Measurements from ENCODE around the gene GHRHR. TPM values are rescaled to one million over a fixed set of nuclear protein-coding genes. Genes with fewer than 3 reads are reported as not detected.

Gene GHRHR
- polyA plus RNA-seq, 3 donors = not detected

DNA sequence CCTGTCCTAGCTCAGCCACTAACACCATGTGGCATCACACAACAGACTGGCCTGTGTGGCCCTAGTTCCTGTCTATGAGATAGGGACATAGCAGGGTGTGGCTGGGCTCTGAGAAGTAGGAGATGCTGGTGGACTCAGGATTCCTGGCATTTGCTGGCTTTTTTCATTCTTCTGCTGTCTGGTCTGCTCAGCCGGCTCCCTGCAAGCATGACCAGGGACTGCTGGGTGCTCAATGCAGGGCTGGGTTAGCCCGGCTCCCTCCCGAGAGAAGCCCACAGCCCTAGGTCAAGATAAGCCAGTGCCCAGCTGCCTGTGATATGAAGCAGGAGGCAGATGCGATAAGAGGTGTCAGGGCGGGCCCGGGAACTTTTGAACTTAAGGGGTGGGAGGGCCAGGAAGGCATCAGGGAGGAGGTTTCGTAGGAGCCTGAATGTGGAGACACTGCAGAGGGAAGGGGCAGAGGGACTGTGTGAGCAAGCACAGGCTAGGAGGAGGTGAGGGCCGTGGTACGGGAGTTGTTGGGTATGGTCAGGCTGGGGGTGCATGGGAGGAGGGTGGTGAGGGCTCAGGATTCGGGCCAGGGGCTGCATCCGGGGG, 48.6 kb upstream of the GHRHR start:
- Mint-ChIP-seq H3K27me3 (ENCODE audit: low read depth in 3 of 3) (peaks cover 0 to 4% (median 1%) of the 10 kb centered on the region in 3 donors), H3K27ac (no peak overlapping the region), H3K4me3 (no peak overlapping the region), H3K9me3 (no peaks in the 10 kb centered on the region), H3K36me3 (no peaks in the 10 kb centered on the region), H3K4me1 (peaks cover 2% of the 10 kb centered on the region)
- H4K20me1 ChIP-seq (ENCODE audit: insufficient read depth, low read length) = no peaks in the 10 kb centered on the region
- 91% methylated on average over 11 of the region's 11 CpGs for WGBS (ENCODE audit: insufficient coverage)
- no peak overlapping the region for H3K4me3 ChIP-seq (replicated peaks in 1 of 3; ENCODE audit: low read depth in 2 of 3, low read length in 3 of 3)
- intact Hi-C loops (cut with micrococcal nuclease) = no loop called here
- no peaks in the 10 kb centered on the region for H3K4me1 ChIP-seq (ENCODE audit: control insufficient read depth in 1 of 2, insufficient read depth in 2 of 2, low read length in 2 of 2)
- no peak overlapping the region for H3K9ac ChIP-seq (ENCODE audit: insufficient read depth, low read length, poor library complexity, severe bottlenecking)
- no peak overlapping the region for H3K4me2 ChIP-seq (replicated peaks; ENCODE audit: extremely low read depth, low read length, poor library complexity, severe bottlenecking)
- no peak for DNase-seq
- H3K36me3 ChIP-seq (replicated peaks in 1 of 2; ENCODE audit: control insufficient read depth in 1 of 2, insufficient read depth in 2 of 2, low read length in 2 of 2) = no peaks in the 10 kb centered on the region
- H3K79me2 ChIP-seq (ENCODE audit: insufficient read depth, low read length) = no peaks in the 10 kb centered on the region
- H3K9me3 ChIP-seq (replicated peaks in 1 of 2; ENCODE audit: control insufficient read depth in 1 of 2, insufficient read depth in 1 of 2, low read length in 2 of 2) = no peaks in the 10 kb centered on the region
- TF ChIP-seq, protein P1, sequence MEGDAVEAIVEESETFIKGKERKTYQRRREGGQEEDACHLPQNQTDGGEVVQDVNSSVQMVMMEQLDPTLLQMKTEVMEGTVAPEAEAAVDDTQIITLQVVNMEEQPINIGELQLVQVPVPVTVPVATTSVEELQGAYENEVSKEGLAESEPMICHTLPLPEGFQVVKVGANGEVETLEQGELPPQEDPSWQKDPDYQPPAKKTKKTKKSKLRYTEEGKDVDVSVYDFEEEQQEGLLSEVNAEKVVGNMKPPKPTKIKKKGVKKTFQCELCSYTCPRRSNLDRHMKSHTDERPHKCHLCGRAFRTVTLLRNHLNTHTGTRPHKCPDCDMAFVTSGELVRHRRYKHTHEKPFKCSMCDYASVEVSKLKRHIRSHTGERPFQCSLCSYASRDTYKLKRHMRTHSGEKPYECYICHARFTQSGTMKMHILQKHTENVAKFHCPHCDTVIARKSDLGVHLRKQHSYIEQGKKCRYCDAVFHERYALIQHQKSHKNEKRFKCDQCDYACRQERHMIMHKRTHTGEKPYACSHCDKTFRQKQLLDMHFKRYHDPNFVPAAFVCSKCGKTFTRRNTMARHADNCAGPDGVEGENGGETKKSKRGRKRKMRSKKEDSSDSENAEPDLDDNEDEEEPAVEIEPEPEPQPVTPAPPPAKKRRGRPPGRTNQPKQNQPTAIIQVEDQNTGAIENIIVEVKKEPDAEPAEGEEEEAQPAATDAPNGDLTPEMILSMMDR (IDR thresholded peaks at IDR 0.05) = no peak
- no peak overlapping the region for H3K27ac ChIP-seq (ENCODE audit: low read depth in 1 of 2, low read length in 2 of 2)
- H3K27me3 ChIP-seq (ENCODE audit: control insufficient read depth in 2 of 2, insufficient read depth in 2 of 2, low read length in 2 of 2) = no peaks in the 10 kb centered on the region
- no peak overlapping the region for H2AFZ ChIP-seq (ENCODE audit: insufficient read depth, low read depth, low read length, poor library complexity, severe bottlenecking)

DNA sequence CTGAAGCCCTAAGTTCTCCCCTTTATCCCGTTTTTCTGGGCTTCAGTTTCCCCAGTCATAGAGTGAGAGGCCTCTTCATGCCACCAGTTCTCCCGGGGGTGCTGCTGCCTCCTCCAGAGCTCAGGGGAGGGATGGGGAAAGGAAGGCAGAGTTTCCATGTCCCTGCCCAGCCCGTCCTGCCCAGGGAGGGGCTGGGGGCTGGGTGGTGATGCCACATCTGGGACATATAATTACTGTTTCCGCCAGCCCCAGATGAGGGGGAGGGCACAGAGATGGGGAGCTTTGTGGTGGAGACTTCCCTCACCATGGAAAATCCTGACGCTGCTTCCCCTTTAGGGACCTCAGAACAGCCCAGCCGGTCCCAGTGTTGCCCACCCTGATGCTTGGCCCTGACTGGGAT, 48.0 kb upstream of the GHRHR start:
- H3K4me1 ChIP-seq (ENCODE audit: control insufficient read depth in 1 of 2, insufficient read depth in 2 of 2, low read length in 2 of 2) = no peaks in the 10 kb centered on the region
- H3K79me2 ChIP-seq (ENCODE audit: insufficient read depth, low read length) = no peaks in the 10 kb centered on the region
- 61% methylated on average over 3 of the region's 6 CpGs for WGBS (ENCODE audit: insufficient coverage)
- TF ChIP-seq, protein P1 (IDR thresholded peaks at IDR 0.05) = no peak
- intact Hi-C loops (cut with micrococcal nuclease) = no loop called here
- no peaks in the 10 kb centered on the region for H3K27me3 ChIP-seq (ENCODE audit: control insufficient read depth in 2 of 2, insufficient read depth in 2 of 2, low read length in 2 of 2)
- no peak overlapping the region for H3K4me3 Mint-ChIP-seq
- H3K36me3 ChIP-seq (replicated peaks in 1 of 2; ENCODE audit: control insufficient read depth in 1 of 2, insufficient read depth in 2 of 2, low read length in 2 of 2) = no peaks in the 10 kb centered on the region
- no peaks in the 10 kb centered on the region for H4K20me1 ChIP-seq (ENCODE audit: insufficient read depth, low read length)
- DNase-seq = no peak
- H2AFZ ChIP-seq (ENCODE audit: insufficient read depth, low read depth, low read length, poor library complexity, severe bottlenecking) = no peak overlapping the region
- no peak overlapping the region for H3K27ac ChIP-seq (ENCODE audit: low read depth in 1 of 2, low read length in 2 of 2)
- H3K4me2 ChIP-seq (replicated peaks; ENCODE audit: extremely low read depth, low read length, poor library complexity, severe bottlenecking) = no peak overlapping the region
- H3K27ac Mint-ChIP-seq = no peak overlapping the region
- H3K36me3 Mint-ChIP-seq = no peaks in the 10 kb centered on the region
- H3K27me3 Mint-ChIP-seq (ENCODE audit: low read depth in 3 of 3) = peaks cover 0 to 4% (median 1%) of the 10 kb centered on the region in 3 donors
- H3K4me1 Mint-ChIP-seq = peaks cover 2% of the 10 kb centered on the region
- H3K4me3 ChIP-seq (replicated peaks in 1 of 3; ENCODE audit: low read depth in 2 of 3, low read length in 3 of 3) = no peak overlapping the region
- no peaks in the 10 kb centered on the region for H3K9me3 Mint-ChIP-seq
- no peaks in the 10 kb centered on the region for H3K9me3 ChIP-seq (replicated peaks in 1 of 2; ENCODE audit: control insufficient read depth in 1 of 2, insufficient read depth in 1 of 2, low read length in 2 of 2)
- H3K9ac ChIP-seq (ENCODE audit: insufficient read depth, low read length, poor library complexity, severe bottlenecking) = no peak overlapping the region

Measured in CD14-positive monocyte (primary cell).